ENCODE results near the gene DISP2.
A peak's percentile ranks its signal among the peaks of the same experiment; 100 is the strongest.

Gene DISP2

DNA sequence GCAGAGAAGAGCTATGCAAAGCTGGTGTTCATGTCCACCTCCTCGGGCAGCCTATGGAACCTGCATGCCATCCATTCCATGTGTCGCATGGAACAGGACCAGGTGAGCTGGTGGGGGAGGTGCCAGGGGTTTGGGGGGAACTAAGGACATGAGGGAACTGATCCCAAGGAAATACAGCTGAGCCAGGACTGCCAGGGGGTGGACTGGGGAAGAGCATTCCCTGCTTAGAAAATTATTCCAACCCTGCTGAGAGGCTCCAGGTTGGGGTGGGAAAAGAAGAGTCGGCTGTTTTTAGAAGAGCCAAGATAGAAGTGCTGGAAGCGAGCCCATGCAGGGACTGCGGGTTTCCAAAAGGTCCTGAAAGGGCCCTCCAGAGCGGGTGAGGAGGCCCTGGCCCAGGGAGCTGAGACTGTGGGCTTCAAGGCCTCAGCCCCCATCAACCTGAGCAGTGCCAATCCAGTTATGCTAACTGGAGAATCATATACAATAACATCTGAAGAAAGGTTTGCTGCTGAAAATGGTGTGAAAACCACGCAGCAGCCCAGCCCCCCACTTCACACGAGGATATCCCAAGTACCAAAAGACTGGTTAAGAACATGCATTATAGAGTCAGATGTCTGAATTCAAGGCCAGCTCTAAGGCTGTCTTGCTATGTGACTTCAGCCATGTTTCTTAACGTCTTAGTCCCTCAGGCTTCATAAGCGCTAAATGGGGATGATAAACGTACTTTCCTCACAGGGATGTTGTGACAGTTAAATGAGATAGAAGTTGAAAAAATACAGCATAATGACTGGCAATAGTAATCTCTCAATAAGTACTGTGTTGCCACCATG lies 7.8 kb downstream of the DISP2 start:
- DNase-seq: no peak

DNA sequence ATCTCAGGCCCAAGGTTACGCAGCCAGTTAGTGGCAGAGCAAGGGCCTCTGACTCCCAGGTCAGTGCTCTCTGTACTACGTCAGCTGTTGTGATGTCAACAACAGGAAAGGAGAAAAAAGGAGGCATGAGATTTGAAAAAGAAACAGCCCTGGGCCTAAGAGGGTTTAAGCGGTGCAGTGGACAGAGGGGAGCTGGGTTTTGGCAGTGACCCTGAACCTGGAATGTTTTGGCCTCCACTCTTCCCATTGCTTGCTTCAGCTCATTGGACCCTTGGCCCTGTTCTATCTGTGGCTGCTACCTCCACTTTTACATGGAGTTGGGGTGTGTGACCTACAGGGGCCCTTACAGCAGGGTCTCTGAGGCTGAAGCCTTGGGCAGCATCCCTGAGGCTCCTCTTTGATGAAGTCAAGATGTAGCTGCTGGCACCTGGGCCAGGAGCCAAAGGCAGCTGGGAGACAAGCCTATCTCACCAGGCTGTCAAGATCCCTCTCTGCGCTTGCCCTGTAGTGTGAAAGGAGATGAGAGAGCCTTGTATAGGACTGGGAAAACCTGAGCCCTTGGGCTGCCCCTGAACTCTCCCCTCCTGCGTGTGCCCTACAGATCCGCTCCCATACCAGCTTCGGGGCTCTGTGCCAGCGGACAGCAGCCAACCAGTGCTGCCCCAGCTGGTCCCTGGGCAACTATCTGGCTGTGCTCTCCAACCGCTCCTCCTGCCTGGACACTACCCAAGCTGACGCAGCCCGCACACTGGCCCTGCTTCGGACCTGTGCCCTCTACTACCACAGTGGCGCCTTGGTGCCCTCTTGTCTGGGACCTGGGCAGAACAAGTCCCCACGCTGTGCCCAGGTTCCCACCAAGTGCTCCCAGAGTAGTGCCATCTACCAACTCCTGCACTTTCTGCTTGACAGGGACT lies 8.7 kb downstream of the DISP2 start:
- no peak for DNase-seq

DNA sequence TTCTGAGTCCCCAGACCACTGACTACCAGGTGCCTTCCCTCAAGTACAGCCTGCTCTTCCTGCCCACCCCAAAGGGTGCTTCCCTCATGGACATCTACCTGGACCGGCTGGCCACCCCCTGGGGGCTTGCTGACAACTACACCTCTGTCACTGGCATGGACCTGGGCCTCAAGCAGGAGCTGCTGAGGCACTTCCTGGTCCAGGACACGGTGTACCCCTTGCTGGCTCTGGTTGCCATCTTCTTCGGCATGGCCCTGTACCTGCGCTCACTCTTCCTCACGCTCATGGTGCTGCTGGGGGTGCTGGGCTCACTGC lies 9.3 kb downstream of the DISP2 start:
- DNase-seq: no peak

GRCh38 chr15:40367686-40368611 lies 9.9 kb downstream of the DISP2 start:
- DNase-seq: peak; percentile 90

- DNase-seq: no peak
These were observed 10.9 kb downstream of the DISP2 start for GRCh38 chr15:40368719-40369473.

DNA sequence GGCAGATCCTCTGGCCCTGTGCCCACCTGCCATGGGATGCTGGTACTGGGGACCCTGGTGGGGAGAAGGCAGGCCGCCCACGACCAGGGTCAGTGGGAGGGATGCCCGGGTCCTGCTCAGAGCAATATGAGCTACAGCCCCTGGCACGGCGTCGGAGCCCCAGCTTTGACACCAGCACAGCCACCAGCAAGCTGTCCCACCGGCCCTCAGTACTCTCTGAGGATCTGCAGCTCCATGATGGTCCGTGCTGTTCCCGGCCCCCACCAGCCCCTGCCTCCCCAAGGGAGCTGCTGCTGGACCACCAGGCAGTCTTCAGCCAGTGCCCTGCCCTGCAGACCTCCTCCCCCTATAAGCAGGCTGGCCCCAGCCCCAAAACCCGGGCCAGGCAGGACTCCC lies 11.5 kb downstream of the DISP2 start:
- DNase-seq: no peak

- no peak for DNase-seq
These were observed 12.0 kb downstream of the DISP2 start for GRCh38 chr15:40369971-40370370.

- DNase-seq: no peak
These were observed 15.0 kb downstream of the DISP2 start for GRCh38 chr15:40372981-40373380.

- DNase-seq: no peak
These were observed 19.6 kb downstream of the DISP2 start for GRCh38 chr15:40377606-40378005.

DNA sequence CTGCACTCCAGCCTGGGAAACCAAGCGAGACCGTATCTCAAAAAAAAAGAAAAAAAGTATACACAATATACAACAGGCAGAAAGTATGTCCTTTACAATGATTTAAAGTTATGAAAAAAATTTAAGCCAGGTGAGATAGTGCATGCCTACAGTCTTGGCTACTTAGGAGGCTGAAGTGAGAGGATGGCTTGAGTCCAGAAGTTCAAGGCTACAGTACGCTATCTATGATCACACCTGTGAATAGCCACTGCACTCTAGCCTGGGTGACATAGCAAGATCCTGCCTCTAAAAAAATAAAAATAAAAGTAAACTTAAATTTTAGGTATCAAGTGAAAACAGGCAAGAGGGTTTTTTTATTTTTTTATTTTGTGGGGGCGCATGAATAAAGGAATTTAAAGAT lies 21.4 kb downstream of the DISP2 start:
- DNase-seq: no peak

GRCh38 chr15:40379853-40380252 lies 21.8 kb downstream of the DISP2 start:
- no peak for DNase-seq

GRCh38 chr15:40380636-40381035 lies 22.6 kb downstream of the DISP2 start:
- no peak for DNase-seq

- DNase-seq: no peak
These were observed 24.0 kb downstream of the DISP2 start for GRCh38 chr15:40381818-40382529.

GRCh38 chr15:40382580-40383456 lies 24.8 kb downstream of the DISP2 start, which contains the start of gene KNSTRN:
Gene KNSTRN (plus strand): TSS chr15:40382721. CDS start chr15:40382836, 115 bp downstream.
- DNase-seq: peak; percentile 94

- no peak for DNase-seq
These were observed 28.5 kb downstream of the DISP2 start for GRCh38 chr15:40386480-40386879.

GRCh38 chr15:40388941-40389823 lies 31.2 kb downstream of the DISP2 start:
- DNase-seq: no peak

- DNase-seq: no peak
These were observed 32.0 kb downstream of the DISP2 start for GRCh38 chr15:40389824-40390595.
